Type B pancreatic cell (in vitro differentiated cells): ENCODE data around the gene TAF3. TPM values are rescaled to one million over a fixed set of nuclear protein-coding genes. Genes with fewer than 3 reads are reported as not detected.

ENCODE experiments used
- DNase-seq: peaks from one replicate; pipeline ENCODE4 v3.0.0; 2021; ENCODE audit warnings: mixed read lengths; ENCODE audit not compliant: unreplicated experiment; ENCODE audit errors: extremely low spot score
- H3K27ac Mint-ChIP-seq: 2 replicates; pipeline ENCODE4 v1.8.0; 2021; ENCODE audit warnings: mild to moderate bottlenecking, mixed read lengths
- H3K27me3 Mint-ChIP-seq: 2 replicates; pipeline ENCODE4 v1.8.0; 2021; ENCODE audit warnings: mixed read lengths
- H3K36me3 Mint-ChIP-seq: 2 replicates; pipeline ENCODE4 v1.8.0; 2021; ENCODE audit warnings: mixed read lengths
- H3K4me1 Mint-ChIP-seq: one replicate; pipeline ENCODE4 v1.8.0; 2021; ENCODE audit warnings: mixed read lengths; ENCODE audit not compliant: unreplicated experiment
- H3K4me3 Mint-ChIP-seq: 2 replicates; pipeline ENCODE4 v1.8.0; 2021; ENCODE audit warnings: mild to moderate bottlenecking, mixed read lengths
- H3K9me3 Mint-ChIP-seq: 2 replicates; pipeline ENCODE4 v1.8.0; 2021; ENCODE audit warnings: mixed read lengths
- total RNA-seq: library from RNA; stranded (reverse); gene quantifications from 2 replicates; pipeline ENCODE4 v1.2.1, GENCODE V29; 2021; ENCODE audit warnings: low replicate concordance
- TF ChIP-seq, protein P1 (sequence below): fragments of 200-600 bp; sonication (generic); conservative IDR thresholded peaks from 2 replicates; pipeline ENCODE4 v1.5.0; 2021; ENCODE audit warnings: antibody characterized with exemption, mild to moderate bottlenecking

Gene TAF3
- total RNA-seq, 1 donor from 2014 or later = 9.9 TPM

DNA sequence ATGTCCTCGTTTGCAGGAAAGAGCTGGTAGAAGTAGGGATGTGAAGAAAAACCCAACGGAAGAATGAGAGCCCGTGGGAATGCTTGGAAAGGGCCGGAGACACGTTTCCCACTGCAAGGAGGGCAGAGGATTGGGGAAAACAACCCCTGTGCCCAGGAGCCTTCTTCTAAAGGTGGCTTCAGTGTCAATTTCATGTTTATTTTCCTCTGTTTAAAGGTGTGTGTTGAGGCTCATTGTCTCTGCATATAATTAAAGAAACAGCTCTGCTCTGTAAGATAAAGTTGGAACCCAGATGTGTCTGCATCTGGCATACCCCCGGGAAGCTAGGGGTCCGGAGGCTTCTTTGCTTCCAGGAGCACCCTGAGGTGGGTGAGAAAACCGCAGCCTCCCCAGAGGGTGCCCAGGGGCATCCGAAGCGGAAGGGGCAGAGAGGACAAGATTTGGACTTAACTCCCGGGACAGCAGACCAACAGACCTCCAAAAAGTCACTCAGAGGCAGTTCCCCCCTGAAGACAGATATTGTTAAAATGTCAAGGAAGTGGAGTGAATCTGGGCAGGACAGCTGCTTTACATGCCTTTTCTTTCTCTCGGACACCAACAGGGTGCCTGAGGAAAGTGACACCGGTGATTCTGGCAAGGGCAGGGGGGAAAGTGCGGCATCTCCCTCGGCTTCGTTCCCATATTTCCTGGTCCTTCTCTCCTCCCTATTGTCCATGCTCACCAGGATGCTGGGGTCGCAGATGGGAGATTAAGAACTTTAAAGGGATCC is 227.6 kb downstream of the TAF3 start:
- Mint-ChIP-seq H3K27ac (peak overlapping the region; percentile 74), H3K36me3 (peaks cover 4% of the 10 kb centered on the region), H3K9me3 (no peaks in the 10 kb centered on the region), H3K27me3 (peaks cover 84% of the 10 kb centered on the region), H3K4me3 (peak overlapping the region; percentile 86), H3K4me1 (peaks cover 33% of the 10 kb centered on the region)
- no peak for DNase-seq
- TF ChIP-seq, protein P1, sequence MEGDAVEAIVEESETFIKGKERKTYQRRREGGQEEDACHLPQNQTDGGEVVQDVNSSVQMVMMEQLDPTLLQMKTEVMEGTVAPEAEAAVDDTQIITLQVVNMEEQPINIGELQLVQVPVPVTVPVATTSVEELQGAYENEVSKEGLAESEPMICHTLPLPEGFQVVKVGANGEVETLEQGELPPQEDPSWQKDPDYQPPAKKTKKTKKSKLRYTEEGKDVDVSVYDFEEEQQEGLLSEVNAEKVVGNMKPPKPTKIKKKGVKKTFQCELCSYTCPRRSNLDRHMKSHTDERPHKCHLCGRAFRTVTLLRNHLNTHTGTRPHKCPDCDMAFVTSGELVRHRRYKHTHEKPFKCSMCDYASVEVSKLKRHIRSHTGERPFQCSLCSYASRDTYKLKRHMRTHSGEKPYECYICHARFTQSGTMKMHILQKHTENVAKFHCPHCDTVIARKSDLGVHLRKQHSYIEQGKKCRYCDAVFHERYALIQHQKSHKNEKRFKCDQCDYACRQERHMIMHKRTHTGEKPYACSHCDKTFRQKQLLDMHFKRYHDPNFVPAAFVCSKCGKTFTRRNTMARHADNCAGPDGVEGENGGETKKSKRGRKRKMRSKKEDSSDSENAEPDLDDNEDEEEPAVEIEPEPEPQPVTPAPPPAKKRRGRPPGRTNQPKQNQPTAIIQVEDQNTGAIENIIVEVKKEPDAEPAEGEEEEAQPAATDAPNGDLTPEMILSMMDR = no peak

DNA sequence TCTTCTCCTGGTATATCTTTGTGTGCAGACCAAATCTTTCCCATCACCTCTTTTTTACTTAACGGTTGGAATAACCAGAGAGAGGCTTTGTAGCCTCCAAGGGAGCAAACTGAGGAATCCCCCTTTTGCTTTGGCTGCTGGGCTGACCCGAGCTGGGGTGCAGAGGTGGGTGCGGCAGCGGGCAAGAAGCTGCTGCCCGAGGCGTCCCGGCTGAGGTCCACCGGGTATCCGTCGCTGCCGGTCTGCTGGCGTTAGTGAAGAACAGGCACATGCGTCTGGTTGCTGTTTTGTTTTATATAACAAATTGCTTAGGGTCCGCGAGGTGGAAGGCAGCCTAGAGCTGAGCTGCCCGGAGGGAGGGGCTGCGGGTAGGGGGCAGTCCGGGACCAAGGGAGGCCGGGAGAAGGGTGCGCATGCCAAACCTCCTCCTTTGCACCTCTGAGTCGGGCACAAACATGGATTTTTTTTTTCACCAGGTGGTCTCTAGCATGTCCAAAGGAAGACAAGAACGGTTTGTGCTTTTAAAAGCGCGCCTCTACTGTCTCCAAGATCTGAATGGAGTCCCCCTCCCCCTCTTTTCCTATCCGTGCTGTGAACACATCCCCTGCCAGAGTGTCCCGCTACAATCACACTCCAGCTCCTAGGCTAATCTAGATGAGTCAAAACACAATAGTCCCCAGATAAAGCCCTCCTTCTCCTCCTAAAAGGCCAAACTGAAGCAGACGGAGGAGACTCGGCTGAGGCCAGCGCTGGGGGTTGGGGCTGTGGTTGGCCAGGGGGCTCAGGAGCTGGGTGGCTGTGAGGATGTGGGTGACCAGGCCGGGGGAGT is 229.4 kb downstream of the TAF3 start:
- peak overlapping the region; percentile 86 for H3K4me3 Mint-ChIP-seq
- TF ChIP-seq, protein P1 = no peak
- H3K36me3 Mint-ChIP-seq = peaks cover 4% of the 10 kb centered on the region
- H3K27me3 Mint-ChIP-seq = peaks cover 76% of the 10 kb centered on the region
- H3K9me3 Mint-ChIP-seq = no peaks in the 10 kb centered on the region
- H3K4me1 Mint-ChIP-seq = peaks cover 35% of the 10 kb centered on the region
- no peak for DNase-seq
- peak overlapping the region; percentile 80 for H3K27ac Mint-ChIP-seq

DNA sequence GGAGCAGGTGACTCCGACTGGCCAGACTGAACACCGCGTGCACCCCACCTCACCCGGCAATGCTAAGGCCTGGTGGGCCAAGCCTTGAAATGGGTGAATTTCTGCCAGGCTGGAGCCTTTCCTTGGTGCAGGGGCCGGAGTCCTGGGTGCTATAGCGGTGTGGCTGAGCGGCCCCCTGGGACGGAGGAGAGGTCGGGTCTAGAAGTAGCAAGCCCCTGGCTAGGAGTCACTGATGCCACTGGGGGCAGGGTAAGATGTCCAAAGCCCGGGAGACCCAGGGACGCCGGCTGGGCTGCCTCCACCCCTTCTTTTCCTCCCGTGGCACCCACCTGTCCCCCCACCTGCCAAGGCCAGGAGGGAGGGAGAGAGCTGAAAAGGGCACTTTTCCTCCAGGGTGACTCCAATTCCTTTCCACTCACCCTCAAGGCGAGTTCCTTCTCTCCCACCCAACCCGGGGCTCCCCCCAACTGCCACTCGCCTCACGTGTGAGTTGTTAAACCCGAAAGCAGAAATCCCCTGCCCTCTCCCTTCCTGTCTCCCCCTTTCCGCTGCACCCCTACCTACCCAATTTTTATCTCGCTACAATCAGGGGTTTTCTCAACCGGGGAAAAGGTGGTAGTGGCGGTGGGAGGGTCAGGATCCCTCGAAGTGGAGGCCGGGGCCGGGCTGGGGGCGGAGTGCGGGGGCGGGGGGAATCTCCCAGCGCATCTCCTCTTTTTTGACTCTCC is 230.1 kb downstream of the TAF3 start:
- H3K27me3 Mint-ChIP-seq = peaks cover 74% of the 10 kb centered on the region
- no peak for DNase-seq
- H3K9me3 Mint-ChIP-seq = no peaks in the 10 kb centered on the region
- H3K4me3 Mint-ChIP-seq = peak overlapping the region; percentile 84
- H3K36me3 Mint-ChIP-seq = peaks cover 4% of the 10 kb centered on the region
- no peak overlapping the region for H3K27ac Mint-ChIP-seq
- TF ChIP-seq, protein P1 = no peak
- peaks cover 38% of the 10 kb centered on the region for H3K4me1 Mint-ChIP-seq

DNA sequence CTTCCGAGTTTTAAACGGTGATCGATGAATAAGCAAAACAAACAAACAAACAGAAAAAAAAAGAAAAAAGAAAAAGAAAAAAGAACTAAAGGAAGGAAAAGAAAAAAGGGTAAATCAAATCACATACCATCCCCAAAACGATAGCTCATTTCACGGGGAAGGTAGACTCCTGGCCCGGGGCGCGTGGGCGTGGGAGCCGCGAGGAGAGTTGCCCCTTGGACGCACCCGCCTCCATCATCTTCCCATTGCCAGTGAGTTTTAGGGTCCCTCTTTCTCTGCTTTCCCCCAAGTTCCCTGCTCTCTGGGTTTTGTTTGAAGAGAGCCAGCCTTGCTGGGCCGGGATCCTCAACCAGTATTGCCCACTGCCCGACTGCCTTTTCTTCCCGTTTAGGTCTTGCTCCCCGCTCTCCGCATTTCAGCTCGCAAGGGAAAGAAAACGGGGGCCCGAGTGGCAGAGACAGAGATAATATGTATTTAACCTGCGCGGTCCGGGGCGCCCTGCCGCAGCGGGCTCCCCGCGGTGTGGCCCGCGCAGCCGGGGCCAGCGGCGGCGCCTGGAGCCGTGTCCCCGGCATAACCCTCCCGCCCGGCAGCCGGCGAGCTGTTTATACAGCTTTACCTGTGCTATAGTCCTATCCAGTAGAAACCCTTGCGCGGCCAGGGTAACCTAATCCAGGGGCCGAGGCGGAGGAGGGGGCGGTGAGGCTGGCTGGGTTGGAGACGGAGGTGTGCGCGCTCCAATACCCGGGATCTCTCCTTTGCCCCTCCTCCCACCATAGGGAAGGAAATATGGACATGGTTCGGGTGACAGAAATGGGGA is 230.9 kb downstream of the TAF3 start:
- Mint-ChIP-seq H3K4me1 (peaks cover 34% of the 10 kb centered on the region), H3K9me3 (no peaks in the 10 kb centered on the region), H3K27me3 (peaks cover 73% of the 10 kb centered on the region), H3K27ac (no peak overlapping the region), H3K4me3 (peak overlapping the region; percentile 84), H3K36me3 (peaks cover under 1% of the 10 kb centered on the region)
- no peak for DNase-seq
- TF ChIP-seq, protein P1 = no peak
